KOPT-K1 (cell line): Measurements from ENCODE around the gene CD248.
"Not testable (repeated sequence)": the region's sequence is repeated elsewhere in the genome, so short reads cannot be mapped to it uniquely, and the experiment has no call there.

ENCODE experiments used
- H3K27ac ChIP-seq: fragments of 200-600 bp; sonication (generic); 2 replicates; pipeline ENCODE4 v1.5.1; 2016; ENCODE audit warnings: antibody characterized with exemption, mild to moderate bottlenecking, low read depth, low read length; ENCODE audit not compliant: poor library complexity, severe bottlenecking
- H3K36me3 ChIP-seq: fragments of 200-600 bp; sonication (generic); 2 replicates; pipeline ENCODE4 v1.5.1; 2017; ENCODE audit warnings: antibody characterized with exemption, mild to moderate bottlenecking, low read length, moderate library complexity; ENCODE audit not compliant: insufficient read depth
- H3K9me3 ChIP-seq: fragments of 200-600 bp; sonication (generic); 2 replicates; pipeline ENCODE4 v1.5.1; 2017; ENCODE audit warnings: antibody characterized with exemption, low read length, mild to moderate bottlenecking; ENCODE audit not compliant: insufficient read depth, poor library complexity, severe bottlenecking

CD248 gene

GRCh38 chr11:66284526-66285078 lies 32.2 kb downstream of the CD248 start:
- Histone ChIP-seq H3K9me3 (no peaks in the 10 kb centered on the region), H3K27ac (no peak overlapping the region), H3K36me3 (peaks cover 13% of the 10 kb centered on the region; the same call in 1 of the 2 replicates)

GRCh38 chr11:66283461-66284105 lies 33.3 kb downstream of the CD248 start:
- peaks cover 13% of the 10 kb centered on the region; the same call in 1 of the 2 replicates for H3K36me3 ChIP-seq
- no peak overlapping the region for H3K27ac ChIP-seq
- no peaks in the 10 kb centered on the region for H3K9me3 ChIP-seq

GRCh38 chr11:66282468-66283455 lies 34.1 kb downstream of the CD248 start:
- H3K36me3 ChIP-seq: peaks cover 13% of the 10 kb centered on the region; the same call in 1 of the 2 replicates
- no peaks in the 10 kb centered on the region for H3K9me3 ChIP-seq
- no peak overlapping the region for H3K27ac ChIP-seq

GRCh38 chr11:66281776-66282467 lies 34.9 kb downstream of the CD248 start:
- H3K9me3 ChIP-seq: no peaks in the 10 kb centered on the region
- H3K27ac ChIP-seq: no peak overlapping the region
- peaks cover 13% of the 10 kb centered on the region; the same call in 1 of the 2 replicates for H3K36me3 ChIP-seq

GRCh38 chr11:66281001-66281400 lies 35.8 kb downstream of the CD248 start:
- no peaks in the 10 kb centered on the region for H3K9me3 ChIP-seq
- peaks cover 19% of the 10 kb centered on the region; the same call in 1 of the 2 replicates for H3K36me3 ChIP-seq
- H3K27ac ChIP-seq: no peak overlapping the region

- H3K36me3 ChIP-seq: peaks cover 24% of the 10 kb centered on the region; the same call in 1 of the 2 replicates
- no peaks in the 10 kb centered on the region for H3K9me3 ChIP-seq
- no peak overlapping the region for H3K27ac ChIP-seq
These were observed 36.4 kb downstream of the CD248 start for GRCh38 chr11:66280428-66280827.

GRCh38 chr11:66279092-66279734 lies 37.6 kb downstream of the CD248 start:
- Histone ChIP-seq H3K27ac (no peak overlapping the region), H3K36me3 (peaks cover 25% of the 10 kb centered on the region), H3K9me3 (no peaks in the 10 kb centered on the region)

- H3K27ac ChIP-seq: no peak overlapping the region
These were observed 38.3 kb downstream of the CD248 start for GRCh38 chr11:66278363-66279091.

GRCh38 chr11:66277471-66278362 lies 39.1 kb downstream of the CD248 start, which contains the start of gene CNIH2:
Gene CNIH2 (plus strand): TSS chr11:66278175. CDS start chr11:66278457, 282 bp downstream.
- H3K36me3 ChIP-seq: peaks cover 39% of the 10 kb centered on the region
- H3K9me3 ChIP-seq: no peaks in the 10 kb centered on the region
- no peak within 1 kb of the TSS for H3K27ac ChIP-seq

More at GRCh38 chr11:66278363-66279091, 38.3 kb downstream of the CD248 start:
- Histone ChIP-seq H3K36me3 (peaks cover 31% of the 10 kb centered on the region), H3K9me3 (no peaks in the 10 kb centered on the region)

GRCh38 chr11:66277064-66277463 lies 39.8 kb downstream of the CD248 start:
- not testable (repeated sequence) for H3K27ac ChIP-seq, H3K9me3 ChIP-seq
- H3K36me3 ChIP-seq: peaks cover 45% of the 10 kb centered on the region

GRCh38 chr11:66276619-66277018 lies 40.2 kb downstream of the CD248 start:
- H3K9me3 ChIP-seq, H3K27ac ChIP-seq: not testable (repeated sequence)
- peaks cover 50% of the 10 kb centered on the region for H3K36me3 ChIP-seq

GRCh38 chr11:66275984-66276612 lies 40.7 kb downstream of the CD248 start:
- Histone ChIP-seq H3K36me3 (peaks cover 53% of the 10 kb centered on the region), H3K9me3 (no peaks in the 10 kb centered on the region), H3K27ac (no peak overlapping the region)
